AG04450 (cell line): ENCODE data around the gene SLC22A4. TPM values are rescaled to one million over a fixed set of nuclear protein-coding genes. Genes with fewer than 3 reads are reported as not detected.

Experiments used
- CTCF ChIA-PET: fragments of 300-600, 350-600 bp; formaldehyde crosslinking; extraction: SDS; loops from one replicate; lab custom pipeline; 2022; ENCODE audit warnings: antibody characterized with exemption, inconsistent platforms; lab: Charles Lee
- POLR2A ChIA-PET: fragments of 350-600 bp; formaldehyde crosslinking; extraction: SDS; loops from one replicate; lab custom pipeline; 2021; ENCODE audit warnings: antibody characterized with exemption, inconsistent platforms; lab: Yijun Ruan, JAX
- DNase-seq: peaks from one replicate; pipeline ENCODE4 v3.0.0-alpha.2; 2011; ENCODE audit warnings: low read depth, low spot score
- H3K27ac ChIP-seq: one replicate; pipeline ENCODE4 v1.5.1; 2012; ENCODE audit warnings: low read depth, low read length, control low read depth
- H3K27me3 ChIP-seq: one replicate; pipeline ENCODE4 v1.6.0; 2012; ENCODE audit warnings: low read length; ENCODE audit not compliant: control insufficient read depth, insufficient read depth
- H3K4me3 ChIP-seq: 2 replicates; pipeline ENCODE4 v1.5.1; 2011; ENCODE audit warnings: mild to moderate bottlenecking, low read depth, low read length, control low read depth
- H3K9me3 ChIP-seq: 2 replicates; pipeline ENCODE4 v1.5.1; 2012; ENCODE audit warnings: low read length; ENCODE audit not compliant: control insufficient read depth, insufficient read depth
- CTCF ChIP-seq: IDR thresholded peaks from 2 replicates; pipeline ENCODE4 v1.5.1; 2011; ENCODE audit warnings: low read depth, low read length, control low read depth, inconsistent platforms
- polyA plus RNA-seq: library from polyadenylated mRNA; depleted of rRNA; stranded (reverse); fragments of >200 nt; gene quantifications from 2 replicates; pipeline ENCODE4 v1.2.3, GENCODE V29; 2011

The SLC22A4 gene
- polyA plus RNA-seq, 1 experiment = 3.1 TPM

DNA sequence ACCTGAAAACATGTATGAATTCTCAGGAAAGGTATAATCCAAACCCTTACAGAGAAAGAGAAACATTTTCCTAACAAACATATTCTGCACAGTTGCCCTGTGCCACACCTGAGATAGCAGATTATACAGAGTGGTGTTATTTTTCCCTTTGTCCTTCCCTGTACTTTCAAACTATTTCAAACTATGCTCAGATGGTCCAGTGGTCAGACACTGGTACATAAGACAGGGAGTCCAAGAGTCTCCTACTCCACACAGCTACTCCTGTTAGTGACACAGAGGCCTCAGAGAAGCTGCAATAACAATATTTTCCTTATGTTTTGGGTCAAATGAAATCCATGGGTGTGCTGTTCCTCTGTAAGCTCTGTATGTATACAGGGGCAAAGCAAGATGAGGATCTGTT, 45.3 kb downstream of the SLC22A4 start:
- DNase-seq = no peak
- Histone ChIP-seq H3K27ac (no peak overlapping the region), H3K4me3 (no peak overlapping the region), H3K27me3 (no peaks in the 10 kb centered on the region), H3K9me3 (no peaks in the 10 kb centered on the region)
- ChIA-PET CTCF (no interaction called here), POLR2A (no interaction called here)
- no peak for TF ChIP-seq CTCF

- CTCF ChIA-PET = interaction anchor here (0.5 kb wide), 1 partner anchor 459 kb away, joined by 3 read pairs; no protein-coding TSS in a partner anchor
- no peak for DNase-seq
- POLR2A ChIA-PET = no interaction called here
Observed at GRCh38 chr5:132342291-132343180, 48.3 kb downstream of the SLC22A4 start.

DNA sequence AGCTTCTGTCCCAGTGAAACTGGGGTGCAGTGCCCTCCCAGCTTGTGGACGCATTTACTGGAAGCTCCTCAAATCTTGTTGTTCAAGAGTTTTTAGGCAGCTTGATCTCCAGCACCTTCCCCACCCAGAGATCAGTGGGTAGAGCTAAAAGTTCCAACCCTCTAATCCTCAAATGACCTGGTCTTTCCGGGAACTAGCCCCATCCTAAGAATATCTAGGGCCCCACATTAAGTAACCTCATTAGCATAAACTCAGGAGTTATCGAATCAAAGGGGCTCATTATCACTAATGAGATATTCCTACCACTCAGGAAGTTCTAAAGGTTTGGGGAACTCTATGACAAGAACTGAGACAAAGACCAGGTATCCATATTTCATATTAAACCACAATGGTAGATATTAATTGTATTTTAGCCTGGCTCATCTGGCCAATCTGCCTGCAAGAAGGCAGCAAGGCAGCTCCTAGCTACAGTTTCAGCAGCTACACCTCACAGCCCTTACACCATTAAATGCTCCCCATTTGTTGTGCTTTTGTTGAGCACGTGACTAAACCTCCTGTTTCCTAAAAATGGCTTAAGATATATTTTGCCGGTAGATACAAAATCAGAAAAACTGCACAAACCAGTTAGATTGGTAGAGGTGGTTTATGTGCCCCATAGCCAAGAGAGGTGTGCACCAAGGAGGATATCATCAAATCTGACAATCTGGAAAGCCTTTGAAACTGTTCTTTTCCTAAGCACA, 50.8 kb downstream of the SLC22A4 start:
- H3K27me3 ChIP-seq = no peaks in the 10 kb centered on the region
- H3K9me3 ChIP-seq = peaks cover 7% of the 10 kb centered on the region
- no peak for TF ChIP-seq CTCF
- H3K4me3 ChIP-seq = no peak overlapping the region
- H3K27ac ChIP-seq = no peak overlapping the region
- CTCF ChIA-PET = interaction anchor here (1.1 kb wide), 1 partner anchor 106 kb away, joined by 4 read pairs; no protein-coding TSS in a partner anchor
- POLR2A ChIA-PET = no interaction called here
- no peak for DNase-seq

More at GRCh38 chr5:132342291-132343180, 48.3 kb downstream of the SLC22A4 start:
- Histone ChIP-seq H3K27ac (no peak overlapping the region), H3K4me3 (no peak overlapping the region), H3K27me3 (no peaks in the 10 kb centered on the region), H3K9me3 (no peaks in the 10 kb centered on the region)
- no peak for TF ChIP-seq CTCF

- H3K9me3 ChIP-seq = peaks cover 7% of the 10 kb centered on the region
- CTCF ChIA-PET = interaction anchor here (1.0 kb wide), 1 partner anchor 288 kb away, joined by 7 read pairs; no protein-coding TSS in a partner anchor
- TF ChIP-seq CTCF = no peak
- POLR2A ChIA-PET = no interaction called here
- H3K27me3 ChIP-seq = peaks cover 4% of the 10 kb centered on the region
- DNase-seq = no peak
- no peak overlapping the region for H3K27ac ChIP-seq
- H3K4me3 ChIP-seq = no peak overlapping the region
Observed at GRCh38 chr5:132353486-132353995, 59.3 kb downstream of the SLC22A4 start.
